PC-3 (cell line): ENCODE data around the gene PITPNM3. TPM values are rescaled to one million over a fixed set of nuclear protein-coding genes. Genes with fewer than 3 reads are reported as not detected.
A peak's percentile ranks its signal among the peaks of the same experiment; 100 is the strongest.

ENCODE experiments used
- ATAC-seq: fragments of 200-7000 bp; cut with Tn5 transposase; 2 replicates; pipeline ENCODE4 v1.9.1; 2020; ENCODE audit warnings: mild to moderate bottlenecking, moderate library complexity
- BruUV-seq: library from RNA; stranded (reverse); fragments of 400-500 nt; replicated peaks from 2 replicates; lab custom pipeline; 2021; lab: Mats Ljungman, UMichigan
- CTCF ChIA-PET: fragments of 300-600 bp; sonication (Branson Sonifier 250); formaldehyde crosslinking; loops from one replicate; lab custom pipeline; 2022; ENCODE audit warnings: antibody characterized with exemption; lab: Charles Lee
- POLR2A ChIA-PET: fragments of 300-600 bp; sonication (Branson Sonifier 250); formaldehyde crosslinking; loops from one replicate; lab custom pipeline; 2022; ENCODE audit warnings: antibody characterized with exemption; ENCODE audit not compliant: unreplicated experiment; lab: Charles Lee
- DNase-seq: peaks from one replicate; pipeline ENCODE4 v3.0.0-alpha.2; 2015
- H2AFZ ChIP-seq: fragments of 300-600 bp; sonication (generic); 2 replicates; pipeline ENCODE4 v1.6.0; 2016; ENCODE audit warnings: antibody characterized with exemption, low read length
- H3F3A ChIP-seq: fragments of 300-600 bp; sonication (generic); one replicate; pipeline ENCODE4 v1.6.0; 2017; ENCODE audit warnings: antibody characterized with exemption, low read length, control low read depth, mild to moderate bottlenecking; ENCODE audit not compliant: unreplicated experiment
- H3K27ac ChIP-seq: fragments of 300-600 bp; sonication (generic); 2 replicates; pipeline ENCODE4 v1.5.1; 2016; ENCODE audit warnings: mild to moderate bottlenecking, low read length
- H3K27me3 ChIP-seq: fragments of 300-600 bp; sonication (generic); 2 replicates; pipeline ENCODE4 v1.6.1; 2016; ENCODE audit warnings: low read length, mixed read lengths
- H3K36me3 ChIP-seq: fragments of 300-600 bp; sonication (generic); 2 replicates; pipeline ENCODE4 v1.6.1; 2016; ENCODE audit warnings: low read depth, mixed run types, low read length, mixed read lengths
- H3K4me1 ChIP-seq: fragments of 300-600 bp; sonication (generic); 2 replicates; pipeline ENCODE4 v1.5.1; 2016; ENCODE audit warnings: low read length; ENCODE audit not compliant: insufficient read depth
- H3K4me2 ChIP-seq: fragments of 300-600 bp; sonication (generic); 2 replicates; pipeline ENCODE4 v1.6.0; 2016; ENCODE audit warnings: low read length
- H3K4me3 ChIP-seq: fragments of 300-600 bp; sonication (generic); 2 replicates; pipeline ENCODE4 v1.5.1; 2016; ENCODE audit warnings: mild to moderate bottlenecking, low read length, mixed read lengths
- H3K79me2 ChIP-seq: fragments of 300-600 bp; sonication (generic); 2 replicates; pipeline ENCODE4 v1.6.1; 2017; ENCODE audit warnings: low read length, mixed read lengths
- H3K9ac ChIP-seq: fragments of 300-600 bp; sonication (generic); 2 replicates; pipeline ENCODE4 v1.6.0; 2016; ENCODE audit warnings: mild to moderate bottlenecking, low read length
- H3K9me2 ChIP-seq: fragments of 300-600 bp; sonication (generic); replicated peaks from 2 replicates; pipeline ENCODE4 v1.6.1; 2016; ENCODE audit warnings: mixed run types, low read length, mixed read lengths
- H3K9me3 ChIP-seq: fragments of 300-600 bp; sonication (generic); 2 replicates; pipeline ENCODE4 v1.6.1; 2016; ENCODE audit warnings: low read length, mixed read lengths
- H4K20me1 ChIP-seq: fragments of 300-600 bp; sonication (generic); 2 replicates; pipeline ENCODE4 v1.6.1; 2016; ENCODE audit warnings: low read length, mixed read lengths
- CTCF ChIP-seq: fragments of 300-600 bp; sonication (generic); conservative IDR thresholded peaks from 2 replicates; pipeline ENCODE4 v1.5.1; 2017; ENCODE audit warnings: antibody characterized with exemption, low read depth, mild to moderate bottlenecking, low read length
- EZH2 ChIP-seq: fragments of 300-600 bp; sonication (generic); IDR thresholded peaks from one replicate; pipeline ENCODE4 v1.6.1; 2017; ENCODE audit warnings: antibody characterized with exemption, mild to moderate bottlenecking, low read length; ENCODE audit not compliant: unreplicated experiment
- EZH2phosphoT487 ChIP-seq: fragments of 300-600 bp; sonication (generic); IDR thresholded peaks from 2 replicates; pipeline ENCODE4 v1.6.1; 2018; ENCODE audit warnings: mild to moderate bottlenecking, antibody characterized with exemption, low read length, borderline replicate concordance
- intact Hi-C: fragments of 100-400 bp; cut with micrococcal nuclease; formaldehyde crosslinking; loops from 2 replicates; pipeline ENCODE4 v1.9.0; 2023
- total RNA-seq: library from RNA; depleted of rRNA; stranded (reverse); fragments of >200 nt; gene quantifications from 2 replicates; pipeline ENCODE4 v1.2.3, GENCODE V29; 2014

PITPNM3 gene
- total RNA-seq, 1 experiment from 2014 or later = 7.1 TPM

GRCh38 chr17:6525731-6526130 lies 30.6 kb downstream of the PITPNM3 start:
- no peak overlapping the region for H3K27ac ChIP-seq
- TF ChIP-seq CTCF = no peak
- H3K9me3 ChIP-seq = no peaks in the 10 kb centered on the region
- H2AFZ ChIP-seq = no peak overlapping the region
- no peaks in the 10 kb centered on the region for H3K9me2 ChIP-seq
- no peak overlapping the region for H3K9ac ChIP-seq
- no peaks in the 10 kb centered on the region for H3K79me2 ChIP-seq
- no peaks in the 10 kb centered on the region for H3K27me3 ChIP-seq
- no peak overlapping the region for H3K4me3 ChIP-seq
- no TSS peak for BruUV-seq
- no peak overlapping the region for H3K4me2 ChIP-seq
- no peak for DNase-seq
- ChIA-PET CTCF (no interaction called here), POLR2A (no interaction called here)
- intact Hi-C loops = no loop called here
- H3F3A ChIP-seq = no peaks in the 10 kb centered on the region
- H3K36me3 ChIP-seq = no peaks in the 10 kb centered on the region
- no peaks in the 10 kb centered on the region for H4K20me1 ChIP-seq
- peaks cover 24% of the 10 kb centered on the region for H3K4me1 ChIP-seq
- ATAC-seq = no peak

GRCh38 chr17:6525141-6525540 lies 31.2 kb downstream of the PITPNM3 start:
- no peak overlapping the region for H2AFZ ChIP-seq
- intact Hi-C loops = no loop called here
- H3K4me3 ChIP-seq = no peak overlapping the region
- peaks cover 24% of the 10 kb centered on the region for H3K4me1 ChIP-seq
- no peaks in the 10 kb centered on the region for H3K9me2 ChIP-seq
- H3K27me3 ChIP-seq = no peaks in the 10 kb centered on the region
- no TSS peak for BruUV-seq
- TF ChIP-seq CTCF = peak; percentile 28; the same call in 1 of the 2 replicates
- TF ChIP-seq EZH2 = no peak
- H3K79me2 ChIP-seq = no peaks in the 10 kb centered on the region
- ChIA-PET POLR2A (no interaction called here), CTCF (no interaction called here)
- DNase-seq (no peak), ATAC-seq (no peak)
- H4K20me1 ChIP-seq = no peaks in the 10 kb centered on the region
- H3K36me3 ChIP-seq = no peaks in the 10 kb centered on the region
- no peak overlapping the region for H3K4me2 ChIP-seq
- H3K9ac ChIP-seq = no peak overlapping the region
- H3K9me3 ChIP-seq = no peaks in the 10 kb centered on the region
- H3F3A ChIP-seq = no peaks in the 10 kb centered on the region
- no peak overlapping the region for H3K27ac ChIP-seq

- DNase-seq (peak; percentile 72), ATAC-seq (peak; percentile 73)
- Histone ChIP-seq H3K27ac (peak overlapping the region; percentile 62), H3K36me3 (no peaks in the 10 kb centered on the region), H3K9me3 (no peaks in the 10 kb centered on the region), H3K4me3 (no peak overlapping the region), H3K9me2 (no peaks in the 10 kb centered on the region), H3K4me1 (peaks cover 24% of the 10 kb centered on the region), H4K20me1 (no peaks in the 10 kb centered on the region), H3K27me3 (no peaks in the 10 kb centered on the region), H3F3A (no peaks in the 10 kb centered on the region), H2AFZ (no peak overlapping the region), H3K9ac (no peak overlapping the region), H3K79me2 (no peaks in the 10 kb centered on the region), H3K4me2 (peak overlapping the region; percentile 34; the same call in 1 of the 2 replicates)
- CTCF ChIA-PET = no interaction called here
- intact Hi-C loops = no loop called here
- no TSS peak for BruUV-seq
- POLR2A ChIA-PET = no interaction called here
- no peak for TF ChIP-seq EZH2phosphoT487
- TF ChIP-seq CTCF = no peak
- TF ChIP-seq EZH2 = no peak
These were observed 31.8 kb downstream of the PITPNM3 start for GRCh38 chr17:6524520-6524919.
